ENCODE measurements around the gene OPTN. TPM values are rescaled to one million over a fixed set of nuclear protein-coding genes. Genes with fewer than 3 reads are reported as not detected.
"Not testable (repeated sequence)": the region's sequence is repeated elsewhere in the genome, so short reads cannot be mapped to it uniquely, and the experiment has no call there.

Gene OPTN
- total RNA-seq, 1 experiment from 2014 or later: 14.0 TPM

GRCh38 chr10:13083700-13084099 lies 16.3 kb upstream of the OPTN start:
- H3K36me3 ChIP-seq, H3K4me3 ChIP-seq, H3K27me3 ChIP-seq, DNase-seq: not testable (repeated sequence)
- H3K9me3 ChIP-seq: peaks cover 26% of the 10 kb centered on the region

GRCh38 chr10:13086056-13086455 lies 13.9 kb upstream of the OPTN start:
- Histone ChIP-seq H3K36me3 (no peaks in the 10 kb centered on the region), H3K27me3 (no peaks in the 10 kb centered on the region), H3K9me3 (peaks cover 14% of the 10 kb centered on the region), H3K4me3 (no peak overlapping the region)
- no peak for DNase-seq

GRCh38 chr10:13087601-13087985 lies 12.4 kb upstream of the OPTN start:
- no peak overlapping the region for H3K4me3 ChIP-seq
- H3K36me3 ChIP-seq: no peaks in the 10 kb centered on the region
- DNase-seq: no peak
- peaks cover 14% of the 10 kb centered on the region for H3K9me3 ChIP-seq
- H3K27me3 ChIP-seq: no peaks in the 10 kb centered on the region

GRCh38 chr10:13087986-13088618 lies 11.9 kb upstream of the OPTN start:
- peaks cover 11% of the 10 kb centered on the region for H3K9me3 ChIP-seq
- DNase-seq: peak; percentile 84
- H3K4me3 ChIP-seq: no peak overlapping the region
- H3K36me3 ChIP-seq: no peaks in the 10 kb centered on the region
- H3K27me3 ChIP-seq: no peaks in the 10 kb centered on the region

- peaks cover 4% of the 10 kb centered on the region for H3K9me3 ChIP-seq
- H3K36me3 ChIP-seq: no peaks in the 10 kb centered on the region
- DNase-seq: no peak
- no peak overlapping the region for H3K4me3 ChIP-seq
- no peaks in the 10 kb centered on the region for H3K27me3 ChIP-seq
Observed at GRCh38 chr10:13089345-13089744, 10.6 kb upstream of the OPTN start.

GRCh38 chr10:13090289-13090688 lies 9.7 kb upstream of the OPTN start:
- Histone ChIP-seq H3K9me3 (no peaks in the 10 kb centered on the region; the same call in none of the 2 replicates), H3K36me3 (no peaks in the 10 kb centered on the region), H3K4me3 (no peak overlapping the region), H3K27me3 (no peaks in the 10 kb centered on the region)
- DNase-seq: no peak

GRCh38 chr10:13091801-13092200 lies 8.2 kb upstream of the OPTN start:
- H3K4me3 ChIP-seq: no peak overlapping the region
- no peaks in the 10 kb centered on the region for H3K27me3 ChIP-seq
- no peaks in the 10 kb centered on the region; the same call in none of the 2 replicates for H3K9me3 ChIP-seq
- H3K36me3 ChIP-seq: no peaks in the 10 kb centered on the region
- no peak for DNase-seq

- Histone ChIP-seq H3K4me3 (no peak overlapping the region), H3K27me3 (no peaks in the 10 kb centered on the region), H3K9me3 (no peaks in the 10 kb centered on the region; the same call in none of the 2 replicates), H3K36me3 (no peaks in the 10 kb centered on the region)
- DNase-seq: peak; percentile 55
Observed at GRCh38 chr10:13092291-13093102, 7.5 kb upstream of the OPTN start.

- H3K27me3 ChIP-seq, H3K4me3 ChIP-seq, H3K9me3 ChIP-seq, DNase-seq, H3K36me3 ChIP-seq: not testable (repeated sequence)
Observed at GRCh38 chr10:13094082-13094481, 5.9 kb upstream of the OPTN start.

- no peak for DNase-seq
- H3K36me3 ChIP-seq: no peaks in the 10 kb centered on the region
- no peak overlapping the region for H3K4me3 ChIP-seq
- no peaks in the 10 kb centered on the region; the same call in none of the 2 replicates for H3K9me3 ChIP-seq
- no peaks in the 10 kb centered on the region for H3K27me3 ChIP-seq
Observed at GRCh38 chr10:13095094-13095493, 4.9 kb upstream of the OPTN start.

GRCh38 chr10:13095929-13096328 lies 4.0 kb upstream of the OPTN start:
- no peaks in the 10 kb centered on the region for H3K36me3 ChIP-seq
- no peaks in the 10 kb centered on the region for H3K27me3 ChIP-seq
- H3K4me3 ChIP-seq: no peak overlapping the region
- DNase-seq: no peak
- no peaks in the 10 kb centered on the region; the same call in none of the 2 replicates for H3K9me3 ChIP-seq

GRCh38 chr10:13099144-13099665 lies 758 bp upstream of the OPTN start:
- Histone ChIP-seq H3K9me3 (no peaks in the 10 kb centered on the region; the same call in 1 of the 2 replicates), H3K36me3 (no peaks in the 10 kb centered on the region; the same call in 1 of the 2 replicates), H3K27me3 (no peaks in the 10 kb centered on the region), H3K4me3 (peak overlapping the region; percentile 73)
- DNase-seq: peak; percentile 61

GRCh38 chr10:13100349-13101294 lies 659 bp downstream of the OPTN start:
- Histone ChIP-seq H3K36me3 (no peaks in the 10 kb centered on the region; the same call in 1 of the 2 replicates), H3K9me3 (no peaks in the 10 kb centered on the region; the same call in 1 of the 2 replicates), H3K4me3 (peak overlapping the region; percentile 73), H3K27me3 (no peaks in the 10 kb centered on the region)
- DNase-seq: peak; percentile 43

- Histone ChIP-seq H3K27me3 (no peaks in the 10 kb centered on the region), H3K9me3 (no peaks in the 10 kb centered on the region), H3K36me3 (no peaks in the 10 kb centered on the region; the same call in 1 of the 2 replicates), H3K4me3 (peak overlapping the region; percentile 3; the same call in 1 of the 2 replicates)
- DNase-seq: no peak
Observed at GRCh38 chr10:13102002-13102794, 2.2 kb downstream of the OPTN start.

GRCh38 chr10:13103554-13103953 lies 3.6 kb downstream of the OPTN start:
- H3K9me3 ChIP-seq: no peaks in the 10 kb centered on the region
- no peak overlapping the region for H3K4me3 ChIP-seq
- H3K36me3 ChIP-seq: no peaks in the 10 kb centered on the region; the same call in 1 of the 2 replicates
- no peak for DNase-seq
- H3K27me3 ChIP-seq: no peaks in the 10 kb centered on the region

GRCh38 chr10:13104697-13105096 lies 4.7 kb downstream of the OPTN start:
- no peak for DNase-seq
- no peaks in the 10 kb centered on the region for H3K9me3 ChIP-seq
- no peaks in the 10 kb centered on the region; the same call in 1 of the 2 replicates for H3K36me3 ChIP-seq
- H3K4me3 ChIP-seq: no peak overlapping the region
- H3K27me3 ChIP-seq: no peaks in the 10 kb centered on the region

Measured in MG63 (cell line).